Endothelial cell of umbilical vein (primary cell): ENCODE data around the gene KCNMA1. TPM values are rescaled to one million over a fixed set of nuclear protein-coding genes. Genes with fewer than 3 reads are reported as not detected.

Experiments used
- BruUV-seq: library from RNA; stranded (reverse); fragments of 400-500 nt; replicated peaks from 2 replicates; lab custom pipeline; 2021; lab: Mats Ljungman, UMichigan
- CTCF ChIA-PET: fragments of 300-600, 350-600 bp; sonication (Branson Sonifier 250); formaldehyde crosslinking; loops from one replicate; lab custom pipeline; 2021; ENCODE audit warnings: antibody characterized with exemption, inconsistent platforms; lab: Charles Lee
- POLR2A ChIA-PET: fragments of 300-600, 350-600 bp; sonication (Branson Sonifier 250); formaldehyde crosslinking; loops from one replicate; lab custom pipeline; 2021; ENCODE audit warnings: antibody characterized with exemption, inconsistent platforms; lab: Charles Lee
- DNase-seq: peaks from one replicate; pipeline ENCODE4 v3.0.0-alpha.2; 2011; ENCODE audit warnings: low read depth, low spot score
- FAIRE-seq: peaks from 2 replicates; lab custom pipeline; 2011; peaks lifted over from hg19 to GRCh38; lab: Jason Lieb, UNC
- H2AFZ ChIP-seq: 2 replicates; pipeline ENCODE4 v1.6.0; 2012; ENCODE audit warnings: low read depth, low read length, control low read depth, inconsistent platforms
- H3K27ac ChIP-seq: 2 replicates; pipeline ENCODE4 v1.5.1; 2011; ENCODE audit warnings: low read depth, mild to moderate bottlenecking, control low read depth, low read length, moderate library complexity; ENCODE audit not compliant: insufficient read depth
- H3K27me3 ChIP-seq, 2 experiments: 2 replicates each; pipeline versions ENCODE4 v1.6.0 to v1.6.1; 2011; ENCODE audit warnings: low read length in 2 of 2, mixed read lengths in 1 of 2; ENCODE audit not compliant: control insufficient read depth in 2 of 2, insufficient read depth in 2 of 2
- H3K36me3 ChIP-seq, 2 experiments: 2 replicates in 1 of 2; 3 replicates in 1 of 2; pipeline ENCODE4 v1.5.1; 2011; ENCODE audit warnings: low read length in 2 of 2, mild to moderate bottlenecking in 1 of 2, moderate library complexity in 1 of 2; ENCODE audit not compliant: control insufficient read depth in 2 of 2, insufficient read depth in 2 of 2; ENCODE audit errors: extremely low read depth in 1 of 2
- H3K4me1 ChIP-seq: 3 replicates; pipeline ENCODE4 v1.5.1; 2011; ENCODE audit warnings: mild to moderate bottlenecking, low read length; ENCODE audit not compliant: control insufficient read depth, insufficient read depth; ENCODE audit errors: extremely low read depth
- H3K4me2 ChIP-seq: 2 replicates; pipeline ENCODE4 v1.6.1; 2011; ENCODE audit warnings: low read length, control low read depth, mixed read lengths; ENCODE audit not compliant: insufficient read depth
- H3K4me3 ChIP-seq, 3 experiments: fragments of 200-600 bp in 1 of 3; sonication (generic), shearing (Covaris generic) in 1 of 3; replicated peaks in 1 of 3; 2 replicates each; pipeline ENCODE4 v1.5.1; 2011 to 2016; ENCODE audit warnings: control low read depth in 3 of 3, low read length in 3 of 3, mild to moderate bottlenecking in 2 of 3, inconsistent platforms in 1 of 3, low read depth in 1 of 3, moderate library complexity in 1 of 3; ENCODE audit not compliant: insufficient read depth in 1 of 3
- H3K79me2 ChIP-seq: 2 replicates; pipeline ENCODE4 v1.6.0; 2012; ENCODE audit warnings: low read length, inconsistent platforms; ENCODE audit not compliant: control insufficient read depth, insufficient read depth
- H3K9ac ChIP-seq: replicated peaks from 2 replicates; pipeline ENCODE3; 2011; ENCODE audit warnings: low read length, control low read depth; ENCODE audit not compliant: insufficient read depth; ENCODE audit errors: extremely low read depth
- H3K9me1 ChIP-seq: replicated peaks from 3 replicates; pipeline ENCODE4 v1.6.0; 2011; ENCODE audit warnings: mild to moderate bottlenecking, low read length; ENCODE audit not compliant: control insufficient read depth, insufficient read depth; ENCODE audit errors: extremely low read depth
- H3K9me3 ChIP-seq: replicated peaks from 2 replicates; pipeline ENCODE4 v1.5.1; 2012; ENCODE audit warnings: low read length, inconsistent platforms; ENCODE audit not compliant: control insufficient read depth, insufficient read depth
- H4K20me1 ChIP-seq: replicated peaks from 2 replicates; pipeline ENCODE3; 2011; ENCODE audit warnings: mild to moderate bottlenecking, low read length; ENCODE audit not compliant: control insufficient read depth, insufficient read depth; ENCODE audit errors: extremely low read depth
- CTCF ChIP-seq, 2 donors: IDR thresholded peaks; 1 replicate in 1 of 2; 2 replicates in 1 of 2; pipeline ENCODE4 v1.5.1; 2011; ENCODE audit warnings: low read length in 2 of 2, mild to moderate bottlenecking in 2 of 2, moderate library complexity in 2 of 2, control low read depth in 1 of 2, inconsistent platforms in 1 of 2, low read depth in 1 of 2; ENCODE audit not compliant: insufficient read depth in 1 of 2; ENCODE audit errors: extremely low read depth in 1 of 2
- EZH2 ChIP-seq: IDR thresholded peaks from 2 replicates; pipeline ENCODE4 v1.6.1; 2012; ENCODE audit warnings: borderline replicate concordance, low read depth, mild to moderate bottlenecking, moderate library complexity, low read length, inconsistent platforms; ENCODE audit not compliant: severe bottlenecking
- FOS ChIP-seq: IDR thresholded peaks from 2 replicates; pipeline ENCODE4 v1.6.1; 2011; ENCODE audit warnings: mild to moderate bottlenecking, low read length, moderate library complexity, borderline replicate concordance; ENCODE audit not compliant: insufficient read depth
- GATA2 ChIP-seq: IDR thresholded peaks from 2 replicates; pipeline ENCODE4 v1.7.0; 2011; ENCODE audit warnings: low read depth, mild to moderate bottlenecking, moderate library complexity, mixed read lengths, low read length; ENCODE audit not compliant: insufficient read length, insufficient read depth
- JUN ChIP-seq: IDR thresholded peaks from 2 replicates; pipeline ENCODE4 v1.6.1; 2011; ENCODE audit warnings: borderline replicate concordance, low read depth; ENCODE audit not compliant: insufficient read length, insufficient read depth
- MAX ChIP-seq: IDR thresholded peaks from 2 replicates; pipeline ENCODE4 v1.6.1; 2011; ENCODE audit not compliant: insufficient read depth, insufficient read length
- MYC ChIP-seq: IDR thresholded peaks from one replicate; pipeline ENCODE4 v1.6.1; 2011; ENCODE audit warnings: mild to moderate bottlenecking, low read depth, low read length
- POLR2A ChIP-seq: IDR thresholded peaks from 2 replicates; pipeline ENCODE4 v1.6.1; 2012; ENCODE audit warnings: low read depth, mild to moderate bottlenecking, control low read depth, low read length
- POLR2AphosphoS5 ChIP-seq: IDR thresholded peaks from 2 replicates; pipeline ENCODE4 v1.6.1; 2012; ENCODE audit warnings: low read depth, mild to moderate bottlenecking, control low read depth, low read length, moderate library complexity; ENCODE audit not compliant: insufficient read depth
- dilution Hi-C: fragments of 300-500 bp; cut with MboI; formaldehyde crosslinking; loops from one replicate; pipeline ENCODE4 v1.15.0; 2019; ENCODE audit warnings: low sequenced_read_pairs; ENCODE audit not compliant: extremely low pct_ligation_motif_present
- intact Hi-C: fragments of 100-400 bp; cut with micrococcal nuclease; formaldehyde crosslinking; loops from one replicate; pipeline ENCODE4 v1.10.0; 2022
- polyA plus RNA-seq, 4 experiments: library from polyadenylated mRNA; depleted of rRNA in 3 of 4; stranded (reverse) in 3 of 4; unstranded in 1 of 4; fragments of >200 nt; gene quantifications; 2 replicates each; pipeline versions ENCODE4 v1.2.1 to v1.2.3, GENCODE V29; 2011 to 2012; ENCODE audit warnings: missing spikeins in 1 of 4
- total RNA-seq: library from RNA; stranded (reverse); gene quantifications from 2 replicates; pipeline ENCODE4 v1.2.3, GENCODE V29; 2021

KCNMA1 gene
- total and polyA plus RNA-seq, 2 donors (not counting 3 experiments of a cell fraction or from before 2014, with no cell fraction given) = 0.10 to 0.82 TPM

- H3K27me3 ChIP-seq = no peaks in the 10 kb centered on the region
- H3K9me3 ChIP-seq = no peaks in the 10 kb centered on the region
- no peaks in the 10 kb centered on the region for H3K79me2 ChIP-seq
- H2AFZ ChIP-seq = no peak overlapping the region
- H3K36me3 ChIP-seq = no peaks in the 10 kb centered on the region
- H3K4me3 ChIP-seq = no peak overlapping the region
- BruUV-seq = no TSS peak
- H4K20me1 ChIP-seq = no peaks in the 10 kb centered on the region
- POLR2A ChIA-PET = no interaction called here
- TF ChIP-seq MYC (no peak), FOS (no peak), JUN (no peak), EZH2 (no peak), GATA2 (no peak), MAX (no peak), POLR2AphosphoS5 (no peak)
- H3K4me2 ChIP-seq = no peak overlapping the region
- no peak overlapping the region for H3K9ac ChIP-seq
- dilution Hi-C loops (no loop called here), intact Hi-C loops (no loop called here)
- CTCF ChIA-PET = interaction anchor here (0.8 to 2.3 kb wide), 2 partner anchors 9 to 10 kb away, joined by 3 to 14 read pairs; no protein-coding TSS in a partner anchor
- no peak for FAIRE-seq
- DNase-seq = no peak
- no peak overlapping the region for H3K27ac ChIP-seq
- no peaks in the 10 kb centered on the region for H3K9me1 ChIP-seq
- H3K4me1 ChIP-seq = no peaks in the 10 kb centered on the region
Measured at GRCh38 chr10:76993213-76993612, 644.4 kb downstream of the KCNMA1 start.

GRCh38 chr10:76992467-76992866, 645.1 kb downstream of the KCNMA1 start:
- Histone ChIP-seq H3K9me3 (no peaks in the 10 kb centered on the region), H3K36me3 (no peaks in the 10 kb centered on the region), H4K20me1 (no peaks in the 10 kb centered on the region), H3K27me3 (no peaks in the 10 kb centered on the region), H2AFZ (no peak overlapping the region), H3K4me1 (no peaks in the 10 kb centered on the region), H3K27ac (no peak overlapping the region), H3K9ac (no peak overlapping the region), H3K79me2 (no peaks in the 10 kb centered on the region), H3K4me2 (no peak overlapping the region), H3K9me1 (no peaks in the 10 kb centered on the region), H3K4me3 (no peak overlapping the region)
- ChIA-PET POLR2A (no interaction called here), CTCF (interaction anchor here (0.8 to 2.3 kb wide), 5 partner anchors 9 to 20 kb away, joined by 3 to 14 read pairs (median 3); no protein-coding TSS in a partner anchor)
- dilution Hi-C loops (no loop called here), intact Hi-C loops (no loop called here)
- TF ChIP-seq POLR2AphosphoS5 (no peak), GATA2 (no peak), MAX (no peak), CTCF (IDR thresholded peaks at IDR 0.05; ENCODE audit: extremely low read depth in 1 of 2, insufficient read depth in 1 of 2, low read depth in 1 of 2, low read length in 2 of 2) (no peak), EZH2 (no peak), FOS (no peak), POLR2A (no peak), JUN (no peak), MYC (no peak)
- FAIRE-seq (no peak), DNase-seq (no peak)
- no TSS peak for BruUV-seq
